Tibial nerve (tissue), 4 donors: ENCODE results near the gene OR52W1. TPM values are rescaled to one million over a fixed set of nuclear protein-coding genes. Genes with fewer than 3 reads are reported as not detected.

Source experiments
- DNase-seq, 2 donors: peaks; one replicate each; pipeline ENCODE4 v3.0.0-alpha.2; 2019; ENCODE audit warnings: low spot score in 2 of 2
- H3K27ac ChIP-seq, 4 donors: fragments of 200-600 bp; sonication (generic) in 3 of 4; one replicate each; pipeline ENCODE4 v1.5.1; 2017 to 2019; ENCODE audit warnings: mild to moderate bottlenecking in 1 of 4
- H3K27me3 ChIP-seq, 2 donors: fragments of 200-600 bp; sonication (generic) in 1 of 2; one replicate each; pipeline versions ENCODE4 v1.5.1 to v1.6.0; 2017 to 2019
- H3K36me3 ChIP-seq, 3 donors: fragments of 200-600 bp; sonication (generic); one replicate each; pipeline ENCODE4 v1.5.1; 2018 to 2019
- H3K4me1 ChIP-seq, 4 donors: fragments of 200-600 bp; sonication (generic) in 3 of 4; one replicate each; pipeline ENCODE4 v1.5.1; 2017 to 2019
- H3K4me3 ChIP-seq, 4 donors: fragments of 200-600 bp; sonication (generic) in 3 of 4; one replicate each; pipeline ENCODE4 v1.5.1; 2017 to 2019; ENCODE audit warnings: mild to moderate bottlenecking in 1 of 4, moderate library complexity in 1 of 4
- H3K9me3 ChIP-seq, 4 donors: fragments of 200-600 bp; sonication (generic) in 3 of 4; one replicate each; pipeline ENCODE4 v1.5.1; 2017 to 2019
- CTCF ChIP-seq, 5 experiments: fragments of 200-600 bp in 3 of 5; fragments of 450-650 bp in 2 of 5; sonication (generic) in 3 of 5; IDR thresholded peaks; one replicate each; pipeline ENCODE4 v1.5.1; 2016 to 2019; ENCODE audit warnings: antibody characterized with exemption in 5 of 5, mild to moderate bottlenecking in 3 of 5, moderate library complexity in 2 of 5
- EP300 ChIP-seq, 2 donors: sonication (generic); formaldehyde crosslinking; IDR thresholded peaks; one replicate each; pipeline ENCODE4 v1.6.1; 2017; ENCODE audit warnings: antibody characterized with exemption in 2 of 2, mild to moderate bottlenecking in 1 of 2
- POLR2A ChIP-seq, 2 donors: fragments of 450-650 bp; IDR thresholded peaks; one replicate each; pipeline ENCODE4 v1.6.1; 2017; ENCODE audit warnings: antibody characterized with exemption in 2 of 2, mild to moderate bottlenecking in 2 of 2, moderate library complexity in 2 of 2
- WGBS, 2 donors: methylation state at CpG; one replicate each; pipeline ENCODE4 v1.1.5; 2018; 5-methylcytosine and 5-hydroxymethylcytosine counted together
- total RNA-seq, 4 donors: library from RNA; depleted of rRNA; stranded (reverse); fragments of >200 nt; gene quantifications; one replicate each; pipeline ENCODE4 v1.1.0, GENCODE V29; 2016

Gene OR52W1
- total RNA-seq, 4 donors from 2014 or later = not detected

GRCh38 chr11:6175440-6175839 is 23.6 kb upstream of the OR52W1 start:
- Histone ChIP-seq H3K27me3 (no peaks in the 10 kb centered on the region), H3K36me3 (no peaks in the 10 kb centered on the region), H3K4me3 (no peak overlapping the region), H3K27ac (no peak overlapping the region), H3K4me1 (peaks cover 0 to 3% (median 0%) of the 10 kb centered on the region in 4 donors), H3K9me3 (peaks cover 0 to 7% (median 0%) of the 10 kb centered on the region in 4 donors)
- 66 to 71% methylated on average over 2 of the region's 2 CpGs for WGBS, 2 donors
- TF ChIP-seq CTCF (IDR thresholded peaks at IDR 0.05) (no peak), POLR2A (IDR thresholded peaks at IDR 0.05) (no peak), EP300 (IDR thresholded peaks at IDR 0.05) (no peak)
- no peak for DNase-seq

GRCh38 chr11:6191742-6192141 is 7.3 kb upstream of the OR52W1 start:
- Histone ChIP-seq H3K4me1 (no peaks in the 10 kb centered on the region), H3K4me3 (no peak overlapping the region), H3K27ac (no peak overlapping the region), H3K9me3 (no peaks in the 10 kb centered on the region), H3K36me3 (no peaks in the 10 kb centered on the region), H3K27me3 (no peaks in the 10 kb centered on the region)
- no peak for DNase-seq
- TF ChIP-seq POLR2A (IDR thresholded peaks at IDR 0.05) (no peak), EP300 (IDR thresholded peaks at IDR 0.05) (no peak), CTCF (IDR thresholded peaks at IDR 0.05) (no peak)

GRCh38 chr11:6194065-6194581 is 4.9 kb upstream of the OR52W1 start:
- 33 to 47% methylated on average over 1 of the region's 1 CpG for WGBS, 2 donors
- Histone ChIP-seq H3K9me3 (no peaks in the 10 kb centered on the region), H3K4me3 (no peak overlapping the region), H3K27me3 (no peaks in the 10 kb centered on the region), H3K36me3 (no peaks in the 10 kb centered on the region), H3K4me1 (no peaks in the 10 kb centered on the region), H3K27ac (no peak overlapping the region)
- no peak for DNase-seq
- no peak for TF ChIP-seq CTCF (IDR thresholded peaks at IDR 0.05)
- no peak for TF ChIP-seq POLR2A (IDR thresholded peaks at IDR 0.05)
- TF ChIP-seq EP300 (IDR thresholded peaks at IDR 0.05) = no peak

- no peak overlapping the region for H3K4me3 ChIP-seq
- no peak for DNase-seq
- H3K4me1 ChIP-seq = no peaks in the 10 kb centered on the region
- TF ChIP-seq CTCF (IDR thresholded peaks at IDR 0.05) = no peak
- no peak for TF ChIP-seq POLR2A (IDR thresholded peaks at IDR 0.05)
- TF ChIP-seq EP300 (IDR thresholded peaks at IDR 0.05) = no peak
- WGBS, 2 donors = 31% methylated on average over 4 of the region's 4 CpGs
- H3K27ac ChIP-seq = no peak overlapping the region
- H3K27me3 ChIP-seq = no peaks in the 10 kb centered on the region
- H3K9me3 ChIP-seq = no peaks in the 10 kb centered on the region
- no peaks in the 10 kb centered on the region for H3K36me3 ChIP-seq
Observed at GRCh38 chr11:6196396-6196795, 2.6 kb upstream of the OR52W1 start.

- H3K27ac ChIP-seq = no peak overlapping the region
- no peaks in the 10 kb centered on the region for H3K27me3 ChIP-seq
- no peaks in the 10 kb centered on the region for H3K4me1 ChIP-seq
- TF ChIP-seq EP300 (IDR thresholded peaks at IDR 0.05) (no peak), POLR2A (IDR thresholded peaks at IDR 0.05) (no peak), CTCF (IDR thresholded peaks at IDR 0.05) (no peak)
- H3K36me3 ChIP-seq = no peaks in the 10 kb centered on the region
- no peak overlapping the region for H3K4me3 ChIP-seq
- DNase-seq = no peak
- 75 to 84% methylated on average over 4 of the region's 4 CpGs for WGBS, 2 donors
- H3K9me3 ChIP-seq = no peaks in the 10 kb centered on the region
Observed at GRCh38 chr11:6197466-6198200, 1.4 kb upstream of the OR52W1 start.
